Skeletal muscle tissue (tissue), 4 donors: ENCODE data around the gene PNMT. TPM values are rescaled to one million over a fixed set of nuclear protein-coding genes. Genes with fewer than 3 reads are reported as not detected.

Experiments used
- H3K27ac ChIP-seq: one replicate; pipeline ENCODE4 v1.7.0; 2013; ENCODE audit warnings: mild to moderate bottlenecking, low read depth, low read length, inconsistent platforms
- H3K27me3 ChIP-seq, 3 donors: one replicate each; pipeline ENCODE4 v1.7.0; 2013; ENCODE audit warnings: low read length in 3 of 3; ENCODE audit not compliant: control insufficient read depth in 3 of 3, insufficient read depth in 3 of 3
- H3K36me3 ChIP-seq, 3 donors: one replicate each; pipeline ENCODE4 v1.7.0; 2013; ENCODE audit warnings: low read length in 3 of 3; ENCODE audit not compliant: control insufficient read depth in 3 of 3, insufficient read depth in 3 of 3
- H3K4me1 ChIP-seq, 3 donors: one replicate each; pipeline ENCODE4 v1.7.0; 2013; ENCODE audit warnings: low read length in 3 of 3, mild to moderate bottlenecking in 3 of 3; ENCODE audit not compliant: control insufficient read depth in 3 of 3, insufficient read depth in 3 of 3
- H3K4me3 ChIP-seq, 3 donors: one replicate each; pipeline ENCODE4 v1.7.0; 2013; ENCODE audit warnings: low read length in 3 of 3
- H3K9ac ChIP-seq, 3 donors: one replicate each; pipeline ENCODE4 v1.7.0; 2013; ENCODE audit warnings: low read length in 3 of 3, mild to moderate bottlenecking in 3 of 3, moderate library complexity in 2 of 3, low read depth in 1 of 3
- H3K9me3 ChIP-seq, 3 donors: one replicate each; pipeline ENCODE4 v1.7.0; 2013; ENCODE audit warnings: low read length in 3 of 3; ENCODE audit not compliant: control insufficient read depth in 3 of 3
- total RNA-seq: library from RNA; depleted of rRNA; stranded (reverse); fragments of >200 nt; gene quantifications from one replicate; pipeline ENCODE4 v1.2.3, GENCODE V29; 2014
- donor health status: Osteomylitis.

The PNMT gene
- total RNA-seq, 1 donor from 2014 or later = 0.52 TPM

DNA sequence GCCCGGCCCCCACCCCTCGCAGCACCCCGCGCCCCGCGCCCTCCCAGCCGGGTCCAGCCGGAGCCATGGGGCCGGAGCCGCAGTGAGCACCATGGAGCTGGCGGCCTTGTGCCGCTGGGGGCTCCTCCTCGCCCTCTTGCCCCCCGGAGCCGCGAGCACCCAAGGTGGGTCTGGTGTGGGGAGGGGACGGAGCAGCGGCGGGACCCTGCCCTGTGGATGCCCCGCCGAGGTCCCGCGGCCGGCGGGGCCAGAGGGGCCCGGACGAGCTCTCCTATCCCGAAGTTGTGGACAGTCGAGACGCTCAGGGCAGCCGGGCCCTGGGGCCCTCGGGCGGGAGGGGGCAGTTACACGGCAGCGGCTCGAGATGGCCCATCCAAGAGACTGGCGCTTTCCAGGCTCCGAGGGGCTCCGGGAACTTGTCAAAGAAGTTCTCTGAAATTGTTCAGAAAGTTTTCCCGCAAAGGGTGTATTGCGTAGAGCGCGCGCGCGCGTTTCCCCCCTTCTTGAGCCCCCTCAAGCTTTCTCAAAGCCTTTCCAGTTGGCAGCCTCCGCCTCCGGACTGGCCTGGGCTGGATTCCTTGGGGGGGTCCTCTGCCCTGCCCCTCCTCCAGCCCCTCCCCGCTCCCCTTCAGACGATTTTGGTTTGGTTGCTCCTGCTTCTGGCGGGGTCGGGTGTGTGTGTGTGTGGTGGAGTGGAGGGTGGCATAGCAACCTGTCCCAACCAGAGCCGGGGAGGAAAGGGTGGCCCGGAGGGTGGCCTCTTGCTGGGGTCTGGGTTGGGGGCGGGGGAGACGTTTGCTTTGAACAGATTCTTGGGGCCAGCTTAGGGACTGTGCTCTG lies 32.1 kb downstream of the PNMT start:
- H3K4me1 ChIP-seq = peaks cover 32 to 42% (median 35%) of the 10 kb centered on the region in 3 donors
- peak overlapping the region; percentile 65 to 76 (median 75) for H3K4me3 ChIP-seq
- H3K9me3 ChIP-seq = no peaks in the 10 kb centered on the region
- H3K27me3 ChIP-seq = peaks cover 0 to 4% (median 0%) of the 10 kb centered on the region in 3 donors
- peaks cover under 1 to 5% (median 1%) of the 10 kb centered on the region in 3 donors for H3K36me3 ChIP-seq
- H3K27ac ChIP-seq = peak overlapping the region; percentile 71
- peak overlapping the region; percentile 77 to 88 (median 84) for H3K9ac ChIP-seq

GRCh38 chr17:39701012-39701783 lies 32.9 kb downstream of the PNMT start:
- peak overlapping the region; percentile 77 to 88 (median 84) for H3K9ac ChIP-seq
- peak overlapping the region; percentile 71 for H3K27ac ChIP-seq
- no peaks in the 10 kb centered on the region for H3K9me3 ChIP-seq
- H3K36me3 ChIP-seq = no peaks in the 10 kb centered on the region
- peak overlapping the region; percentile 65 to 76 (median 75) for H3K4me3 ChIP-seq
- H3K4me1 ChIP-seq = peaks cover 40 to 50% (median 43%) of the 10 kb centered on the region in 3 donors
- H3K27me3 ChIP-seq = peaks cover 0 to 4% (median 0%) of the 10 kb centered on the region in 3 donors

DNA sequence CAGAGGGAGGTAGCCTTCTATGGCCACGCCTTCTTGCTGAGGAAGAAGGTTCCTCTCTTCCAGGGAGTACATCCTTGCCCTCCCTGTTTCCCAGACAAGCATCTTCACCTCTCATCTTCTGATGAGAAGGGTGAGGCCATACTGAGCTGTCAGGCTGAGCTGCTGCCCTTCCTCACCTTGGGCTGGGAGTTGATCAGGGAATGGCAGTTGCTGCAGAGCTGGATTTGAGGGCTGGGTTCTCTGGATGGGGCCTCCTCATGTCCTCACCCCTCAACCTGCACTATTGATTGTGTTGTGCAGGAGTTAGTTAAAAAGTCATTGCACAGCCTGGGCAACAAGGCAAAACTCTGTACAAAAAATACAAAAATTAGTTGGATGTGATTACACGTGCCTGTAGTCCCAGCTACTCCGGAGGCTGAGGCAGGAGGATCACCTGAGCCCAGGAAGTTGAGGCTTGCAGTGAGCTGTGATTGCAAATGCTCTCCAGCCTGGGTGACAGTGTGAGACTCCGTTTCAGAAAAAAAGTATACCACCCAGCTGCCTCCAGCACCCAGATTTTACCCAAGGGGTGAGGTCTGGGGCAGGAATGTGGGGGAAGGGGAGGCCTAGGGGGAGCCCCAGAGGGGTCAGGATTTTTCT lies 33.6 kb downstream of the PNMT start:
- Histone ChIP-seq H3K4me3 (peak overlapping the region in 1 of 3 donors; percentile 76), H3K4me1 (peaks cover 43 to 57% (median 50%) of the 10 kb centered on the region in 3 donors), H3K36me3 (peaks cover under 1 to 4% (median 2%) of the 10 kb centered on the region in 3 donors)

DNA sequence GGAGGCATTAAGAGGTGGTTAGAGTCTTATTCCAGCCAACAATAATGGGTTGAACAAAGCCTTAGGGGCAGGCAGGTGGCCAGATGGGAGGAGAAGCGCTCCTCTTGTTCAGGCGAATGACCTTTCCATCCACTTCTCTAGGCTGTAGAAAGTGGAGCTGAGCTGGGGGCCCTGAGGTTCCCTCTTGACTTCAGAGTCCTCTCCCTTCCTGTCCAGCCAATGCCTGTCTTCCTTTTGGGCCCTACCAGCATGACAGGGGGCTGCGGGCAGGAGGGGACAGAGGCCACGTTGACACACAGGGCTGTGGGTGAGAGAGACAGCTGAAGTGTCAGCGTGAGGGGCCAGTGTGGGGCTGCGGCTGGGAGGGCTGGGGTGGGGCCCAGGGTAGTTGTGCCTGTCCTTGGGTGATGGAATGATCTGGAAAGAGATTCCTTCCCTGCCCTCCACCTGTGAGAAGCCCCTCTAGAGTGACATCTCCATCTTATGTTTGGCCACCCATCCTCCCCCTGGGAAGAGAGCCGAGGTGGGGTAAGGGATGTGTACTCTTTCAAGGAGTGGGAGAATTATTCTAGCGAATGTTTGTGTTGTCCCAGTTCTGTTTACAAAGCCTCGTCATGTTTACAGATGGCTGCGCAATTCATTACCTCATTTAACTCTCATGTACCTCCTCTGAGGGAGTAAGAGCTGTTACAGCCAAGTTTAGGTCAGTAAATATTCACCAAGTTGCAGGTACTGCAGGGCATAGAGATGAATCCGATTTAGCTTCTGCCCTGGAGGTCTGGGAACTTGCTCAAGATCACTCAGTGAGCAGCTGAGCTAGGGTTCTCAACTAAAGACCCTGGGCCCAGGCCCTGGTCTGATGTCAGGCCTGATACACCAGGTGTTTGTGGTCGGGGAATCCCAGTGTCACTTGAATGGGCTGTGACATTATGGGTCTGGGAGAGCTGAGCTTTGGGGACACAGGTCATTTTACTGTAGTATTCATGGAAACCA lies 34.9 kb downstream of the PNMT start:
- peaks cover 7 to 14% (median 11%) of the 10 kb centered on the region in 3 donors for H3K36me3 ChIP-seq
- H3K4me1 ChIP-seq = peaks cover 43 to 65% (median 51%) of the 10 kb centered on the region in 3 donors
- H3K4me3 ChIP-seq = no peak overlapping the region
- peak overlapping the region in 1 of 3 donors; percentile 9 for H3K9ac ChIP-seq
- no peaks in the 10 kb centered on the region for H3K9me3 ChIP-seq
- H3K27ac ChIP-seq = peak overlapping the region; percentile 25
- peaks cover 0 to 4% (median 0%) of the 10 kb centered on the region in 3 donors for H3K27me3 ChIP-seq

More for the DNA sequence above, 33.6 kb downstream of the PNMT start:
- H3K9ac ChIP-seq = peak overlapping the region; percentile 53 to 88 (median 59)
- peaks cover 0 to 4% (median 0%) of the 10 kb centered on the region in 3 donors for H3K27me3 ChIP-seq
- no peak overlapping the region for H3K27ac ChIP-seq
- no peaks in the 10 kb centered on the region for H3K9me3 ChIP-seq

GRCh38 chr17:39703913-39704312 lies 35.7 kb downstream of the PNMT start:
- Histone ChIP-seq H3K4me1 (peaks cover 43 to 65% (median 51%) of the 10 kb centered on the region in 3 donors), H3K9ac (no peak overlapping the region), H3K9me3 (no peaks in the 10 kb centered on the region), H3K27ac (peak overlapping the region; percentile 19), H3K36me3 (peaks cover 15 to 21% (median 18%) of the 10 kb centered on the region in 3 donors), H3K27me3 (peaks cover 0 to 4% (median 0%) of the 10 kb centered on the region in 3 donors), H3K4me3 (no peak overlapping the region)

DNA sequence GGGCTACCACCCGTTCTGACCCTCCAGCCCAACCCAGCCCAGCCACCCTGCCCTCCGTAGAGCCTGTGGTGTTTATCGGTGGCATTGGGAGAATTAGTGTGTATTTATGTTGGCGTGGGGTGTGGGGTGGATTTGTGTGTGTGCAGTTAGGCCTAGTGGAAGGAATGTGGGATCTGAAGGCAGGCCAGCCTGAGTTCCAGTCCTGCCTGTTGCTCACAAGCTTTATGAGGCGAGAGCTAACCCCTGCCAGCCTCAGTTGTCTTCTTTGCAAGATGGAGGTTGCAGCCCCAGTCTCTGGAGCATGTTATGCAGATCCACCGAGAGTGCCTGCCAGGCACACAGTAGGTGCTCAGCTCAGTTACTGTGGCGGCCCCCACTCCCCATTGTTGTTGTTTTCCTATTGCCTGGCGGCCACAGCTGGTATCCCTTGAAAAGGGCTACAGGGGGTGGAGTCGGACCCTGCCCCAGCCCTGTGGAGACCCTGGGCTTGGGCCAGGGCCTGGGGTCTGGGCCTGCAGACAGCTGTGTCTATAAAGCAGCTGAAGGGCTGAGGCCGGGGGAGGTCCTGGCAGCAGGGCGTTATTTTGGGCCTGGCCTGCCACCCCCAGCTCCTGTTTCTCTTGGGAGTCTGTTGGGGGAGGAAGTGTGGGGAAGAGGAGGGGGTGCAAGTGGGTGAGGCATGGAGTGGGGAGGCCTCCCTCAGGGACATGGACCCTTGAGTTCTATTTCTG lies 36.7 kb downstream of the PNMT start:
- H3K4me3 ChIP-seq = peak overlapping the region in 1 of 3 donors; percentile 23
- H3K9ac ChIP-seq = peak overlapping the region; percentile 23 to 73 (median 51)
- peaks cover 25 to 31% (median 28%) of the 10 kb centered on the region in 3 donors for H3K36me3 ChIP-seq
- peak overlapping the region; percentile 56 for H3K27ac ChIP-seq
- H3K4me1 ChIP-seq = peaks cover 39 to 62% (median 49%) of the 10 kb centered on the region in 3 donors
- no peaks in the 10 kb centered on the region for H3K9me3 ChIP-seq
- H3K27me3 ChIP-seq = peaks cover 0 to 4% (median 0%) of the 10 kb centered on the region in 3 donors

DNA sequence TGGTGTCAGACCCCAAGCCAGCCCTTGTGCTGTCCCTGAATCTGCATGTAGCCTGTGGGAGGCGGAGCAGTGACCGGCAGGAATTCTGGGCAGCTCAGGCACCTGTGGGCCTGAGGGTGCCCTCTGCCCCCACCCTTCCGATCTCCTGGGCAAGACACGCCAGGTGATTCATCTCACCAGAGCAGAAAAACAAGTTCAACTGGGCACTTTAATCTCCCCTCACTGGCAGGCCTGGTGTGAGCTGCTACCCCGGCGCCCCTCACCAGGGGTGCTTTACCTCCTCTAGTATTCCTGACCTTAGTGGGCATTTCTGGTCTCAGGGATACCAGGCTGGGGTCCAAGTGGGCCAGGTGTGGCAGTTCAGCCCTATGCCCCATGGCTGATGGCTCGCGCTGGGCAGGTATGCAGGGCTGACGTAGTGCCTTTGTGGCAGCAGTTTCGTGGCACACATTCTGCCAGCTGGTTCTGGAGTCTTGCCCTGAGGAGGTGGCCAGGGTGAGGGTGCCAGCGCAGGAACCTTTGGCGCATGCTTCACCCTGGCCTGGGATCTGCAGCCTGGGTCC lies 37.6 kb downstream of the PNMT start:
- H3K4me1 ChIP-seq = peaks cover 39 to 62% (median 48%) of the 10 kb centered on the region in 3 donors
- peak overlapping the region; percentile 23 to 73 (median 65) for H3K9ac ChIP-seq
- H3K27me3 ChIP-seq = peaks cover 0 to 4% (median 0%) of the 10 kb centered on the region in 3 donors
- H3K4me3 ChIP-seq = no peak overlapping the region
- H3K9me3 ChIP-seq = no peaks in the 10 kb centered on the region
- H3K27ac ChIP-seq = peak overlapping the region; percentile 56
- peaks cover 33 to 40% (median 34%) of the 10 kb centered on the region in 3 donors for H3K36me3 ChIP-seq

DNA sequence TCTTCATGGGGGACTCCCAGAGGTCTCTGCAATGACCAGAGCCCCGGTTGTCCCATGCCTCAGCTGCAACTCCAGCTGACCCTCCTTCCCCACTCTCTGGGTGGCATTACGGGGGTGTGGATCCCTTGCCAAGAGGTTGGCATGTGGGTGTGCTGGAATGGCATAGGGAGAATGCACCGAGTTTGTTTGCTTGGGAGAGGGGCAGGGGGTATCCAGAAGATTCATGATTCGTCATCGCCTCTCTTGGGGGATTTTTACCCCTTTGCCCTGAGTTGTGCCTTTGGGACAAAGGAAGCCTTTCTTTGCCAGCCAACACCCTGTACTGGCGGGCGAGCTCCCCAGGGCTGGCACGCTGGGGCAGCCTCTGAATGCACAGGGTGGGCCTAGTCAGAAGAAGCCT lies 38.1 kb downstream of the PNMT start:
- H3K9me3 ChIP-seq = no peaks in the 10 kb centered on the region
- H3K9ac ChIP-seq = peak overlapping the region in 2 of 3 donors; percentile 65 to 73
- no peak overlapping the region for H3K27ac ChIP-seq
- peaks cover 35 to 40% (median 35%) of the 10 kb centered on the region in 3 donors for H3K36me3 ChIP-seq
- H3K4me1 ChIP-seq = peaks cover 34 to 57% (median 43%) of the 10 kb centered on the region in 3 donors
- H3K27me3 ChIP-seq = peaks cover 0 to 4% (median 0%) of the 10 kb centered on the region in 3 donors
- no peak overlapping the region for H3K4me3 ChIP-seq
